HepG2 (cell line): ENCODE measurements around the gene ADIPOR2. TPM values are rescaled to one million over a fixed set of nuclear protein-coding genes. Genes with fewer than 3 reads are reported as not detected.
A peak's percentile ranks its signal among the peaks of the same experiment; 100 is the strongest.

ENCODE experiments used
- ASH2L ChIP-seq: fragments of 300-600, 200-600 bp; sonication (generic); IDR thresholded peaks from 2 replicates; pipeline ENCODE4 v1.7.0; 2017; ENCODE audit warnings: low read depth, mild to moderate bottlenecking, moderate library complexity, mixed read lengths, low read length; ENCODE audit not compliant: insufficient read length
- CREB1 ChIP-seq, 2 experiments: fragments of 450-650 bp in 1 of 2; IDR thresholded peaks; 2 replicates each; pipeline ENCODE4 v1.6.1; 2016 to 2017; ENCODE audit warnings: control low read depth in 1 of 2, mild to moderate bottlenecking in 1 of 2, missing compliant biosample characterization in 1 of 2, missing genetic modification characterization in 1 of 2
- HMG20A ChIP-seq: IDR thresholded peaks from 2 replicates; pipeline ENCODE4 v1.6.1; 2016; ENCODE audit warnings: borderline replicate concordance
- HNF4A ChIP-seq: sonication (generic); formaldehyde crosslinking; IDR thresholded peaks from 2 replicates; pipeline ENCODE4 v1.4.0; 2020; ENCODE audit warnings: missing genetic modification reagents
- HOXA9 ChIP-seq: sonication (generic); formaldehyde crosslinking; IDR thresholded peaks from 2 replicates; pipeline ENCODE4 v1.8.1; 2022; ENCODE audit warnings: missing genetic modification reagents, mild to moderate bottlenecking, moderate library complexity, borderline replicate concordance
- MAFK ChIP-seq, 2 experiments: IDR thresholded peaks in 1 of 2; conservative IDR thresholded peaks in 1 of 2; 2 replicates each; pipeline ENCODE4 v1.6.1; 2011; ENCODE audit warnings: improper control_type of control experiment in 2 of 2, low read length in 2 of 2
- TOPORS ChIP-seq: sonication (generic); formaldehyde crosslinking; IDR thresholded peaks from 2 replicates; pipeline ENCODE4 v1.8.0; 2023; ENCODE audit warnings: mild to moderate bottlenecking, missing genetic modification reagents
- ZNF530 ChIP-seq: sonication (generic); formaldehyde crosslinking; IDR thresholded peaks from 2 replicates; pipeline ENCODE4 v1.5.0; 2020; ENCODE audit warnings: low read depth, mild to moderate bottlenecking, missing genetic modification reagents
- polyA plus RNA-seq, 8 experiments: library from polyadenylated mRNA; depleted of rRNA in 3 of 8; stranded (reverse) in 7 of 8; unstranded in 1 of 8; fragments of >200 nt; fragmentation: Illumina TruSeq in 4 of 8; extraction: Trizol in 4 of 8; gene quantifications; 2 replicates each; pipeline versions ENCODE4 v1.2.1 to v1.2.3, GENCODE V29; 2011 to 2016; ENCODE audit warnings: low read depth in 4 of 8, missing spikeins in 1 of 8, mixed read lengths in 1 of 8; ENCODE audit not compliant: insufficient read depth in 1 of 8
- total RNA-seq, 5 experiments: library from RNA; depleted of rRNA; stranded (reverse); fragments of >200 nt; fragmentation: Illumina TruSeq; extraction: Trizol; gene quantifications; 2 replicates each; pipeline ENCODE4 v1.2.3, GENCODE V29; 2016; ENCODE audit warnings: low read depth in 1 of 5
- TF ChIP-seq, protein P1 (sequence below): sonication (generic); formaldehyde crosslinking; IDR thresholded peaks from 2 replicates; pipeline ENCODE4 v1.4.0; 2020; ENCODE audit warnings: missing genetic modification reagents, borderline replicate concordance
- TF ChIP-seq, protein P2 (sequence below): sonication (generic); formaldehyde crosslinking; IDR thresholded peaks from 2 replicates; pipeline ENCODE4 v1.4.0; 2020; ENCODE audit warnings: missing genetic modification reagents
- TF ChIP-seq, protein P3 (sequence below): sonication (generic); formaldehyde crosslinking; conservative IDR thresholded peaks from 2 replicates; pipeline ENCODE4 v1.4.0; 2020; ENCODE audit warnings: missing genetic modification reagents
- TF ChIP-seq, protein P4 (sequence below): sonication (generic); formaldehyde crosslinking; IDR thresholded peaks from 2 replicates; pipeline ENCODE4 v1.4.0; 2020; ENCODE audit warnings: missing genetic modification reagents, mild to moderate bottlenecking, borderline replicate concordance

ADIPOR2 gene
- total and polyA plus RNA-seq, 2 of the 13 experiments (the other 11 are each of a cell fraction or from before 2014, with no cell fraction given): 35.2 to 52.2 TPM

DNA sequence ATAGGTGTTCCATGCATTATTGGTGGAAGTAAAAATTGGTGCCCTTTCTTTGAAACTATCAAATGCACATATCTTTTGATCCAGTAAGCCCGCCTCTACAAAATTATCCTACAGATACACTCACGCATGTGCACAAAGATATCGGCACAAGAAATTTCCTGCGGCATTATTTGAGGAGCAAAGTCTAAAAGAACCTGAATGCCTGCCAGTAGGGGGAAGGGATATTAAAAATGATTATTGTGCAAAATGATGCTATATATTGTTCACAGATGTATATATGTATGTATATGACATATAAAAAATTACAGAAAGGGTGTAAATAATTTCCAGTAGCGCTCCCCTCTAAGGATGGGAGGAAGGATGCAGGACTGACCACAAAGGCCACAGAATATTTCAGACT is 24.7 kb upstream of the ADIPOR2 start (continued):
- TF ChIP-seq, protein P1, sequence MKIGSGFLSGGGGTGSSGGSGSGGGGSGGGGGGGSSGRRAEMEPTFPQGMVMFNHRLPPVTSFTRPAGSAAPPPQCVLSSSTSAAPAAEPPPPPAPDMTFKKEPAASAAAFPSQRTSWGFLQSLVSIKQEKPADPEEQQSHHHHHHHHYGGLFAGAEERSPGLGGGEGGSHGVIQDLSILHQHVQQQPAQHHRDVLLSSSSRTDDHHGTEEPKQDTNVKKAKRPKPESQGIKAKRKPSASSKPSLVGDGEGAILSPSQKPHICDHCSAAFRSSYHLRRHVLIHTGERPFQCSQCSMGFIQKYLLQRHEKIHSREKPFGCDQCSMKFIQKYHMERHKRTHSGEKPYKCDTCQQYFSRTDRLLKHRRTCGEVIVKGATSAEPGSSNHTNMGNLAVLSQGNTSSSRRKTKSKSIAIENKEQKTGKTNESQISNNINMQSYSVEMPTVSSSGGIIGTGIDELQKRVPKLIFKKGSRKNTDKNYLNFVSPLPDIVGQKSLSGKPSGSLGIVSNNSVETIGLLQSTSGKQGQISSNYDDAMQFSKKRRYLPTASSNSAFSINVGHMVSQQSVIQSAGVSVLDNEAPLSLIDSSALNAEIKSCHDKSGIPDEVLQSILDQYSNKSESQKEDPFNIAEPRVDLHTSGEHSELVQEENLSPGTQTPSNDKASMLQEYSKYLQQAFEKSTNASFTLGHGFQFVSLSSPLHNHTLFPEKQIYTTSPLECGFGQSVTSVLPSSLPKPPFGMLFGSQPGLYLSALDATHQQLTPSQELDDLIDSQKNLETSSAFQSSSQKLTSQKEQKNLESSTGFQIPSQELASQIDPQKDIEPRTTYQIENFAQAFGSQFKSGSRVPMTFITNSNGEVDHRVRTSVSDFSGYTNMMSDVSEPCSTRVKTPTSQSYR: peak; percentile 53; the same call in 1 of the 2 replicates
- no peak for TF ChIP-seq ZNF530
- TF ChIP-seq, protein P2, sequence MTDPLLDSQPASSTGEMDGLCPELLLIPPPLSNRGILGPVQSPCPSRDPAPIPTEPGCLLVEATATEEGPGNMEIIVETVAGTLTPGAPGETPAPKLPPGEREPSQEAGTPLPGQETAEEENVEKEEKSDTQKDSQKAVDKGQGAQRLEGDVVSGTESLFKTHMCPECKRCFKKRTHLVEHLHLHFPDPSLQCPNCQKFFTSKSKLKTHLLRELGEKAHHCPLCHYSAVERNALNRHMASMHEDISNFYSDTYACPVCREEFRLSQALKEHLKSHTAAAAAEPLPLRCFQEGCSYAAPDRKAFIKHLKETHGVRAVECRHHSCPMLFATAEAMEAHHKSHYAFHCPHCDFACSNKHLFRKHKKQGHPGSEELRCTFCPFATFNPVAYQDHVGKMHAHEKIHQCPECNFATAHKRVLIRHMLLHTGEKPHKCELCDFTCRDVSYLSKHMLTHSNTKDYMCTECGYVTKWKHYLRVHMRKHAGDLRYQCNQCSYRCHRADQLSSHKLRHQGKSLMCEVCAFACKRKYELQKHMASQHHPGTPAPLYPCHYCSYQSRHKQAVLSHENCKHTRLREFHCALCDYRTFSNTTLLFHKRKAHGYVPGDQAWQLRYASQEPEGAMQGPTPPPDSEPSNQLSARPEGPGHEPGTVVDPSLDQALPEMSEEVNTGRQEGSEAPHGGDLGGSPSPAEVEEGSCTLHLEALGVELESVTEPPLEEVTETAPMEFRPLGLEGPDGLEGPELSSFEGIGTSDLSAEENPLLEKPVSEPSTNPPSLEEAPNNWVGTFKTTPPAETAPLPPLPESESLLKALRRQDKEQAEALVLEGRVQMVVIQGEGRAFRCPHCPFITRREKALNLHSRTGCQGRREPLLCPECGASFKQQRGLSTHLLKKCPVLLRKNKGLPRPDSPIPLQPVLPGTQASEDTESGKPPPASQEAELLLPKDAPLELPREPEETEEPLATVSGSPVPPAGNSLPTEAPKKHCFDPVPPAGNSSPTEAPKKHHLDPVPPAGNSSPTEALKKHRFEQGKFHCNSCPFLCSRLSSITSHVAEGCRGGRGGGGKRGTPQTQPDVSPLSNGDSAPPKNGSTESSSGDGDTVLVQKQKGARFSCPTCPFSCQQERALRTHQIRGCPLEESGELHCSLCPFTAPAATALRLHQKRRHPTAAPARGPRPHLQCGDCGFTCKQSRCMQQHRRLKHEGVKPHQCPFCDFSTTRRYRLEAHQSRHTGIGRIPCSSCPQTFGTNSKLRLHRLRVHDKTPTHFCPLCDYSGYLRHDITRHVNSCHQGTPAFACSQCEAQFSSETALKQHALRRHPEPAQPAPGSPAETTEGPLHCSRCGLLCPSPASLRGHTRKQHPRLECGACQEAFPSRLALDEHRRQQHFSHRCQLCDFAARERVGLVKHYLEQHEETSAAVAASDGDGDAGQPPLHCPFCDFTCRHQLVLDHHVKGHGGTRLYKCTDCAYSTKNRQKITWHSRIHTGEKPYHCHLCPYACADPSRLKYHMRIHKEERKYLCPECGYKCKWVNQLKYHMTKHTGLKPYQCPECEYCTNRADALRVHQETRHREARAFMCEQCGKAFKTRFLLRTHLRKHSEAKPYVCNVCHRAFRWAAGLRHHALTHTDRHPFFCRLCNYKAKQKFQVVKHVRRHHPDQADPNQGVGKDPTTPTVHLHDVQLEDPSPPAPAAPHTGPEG: no peak
- TF ChIP-seq ASH2L: peak; percentile 68
- TF ChIP-seq HOXA9 (CRISPR knock-in tag): no peak
- no peak for TF ChIP-seq HMG20A (CRISPR knock-in tag)
- TF ChIP-seq, protein P3, sequence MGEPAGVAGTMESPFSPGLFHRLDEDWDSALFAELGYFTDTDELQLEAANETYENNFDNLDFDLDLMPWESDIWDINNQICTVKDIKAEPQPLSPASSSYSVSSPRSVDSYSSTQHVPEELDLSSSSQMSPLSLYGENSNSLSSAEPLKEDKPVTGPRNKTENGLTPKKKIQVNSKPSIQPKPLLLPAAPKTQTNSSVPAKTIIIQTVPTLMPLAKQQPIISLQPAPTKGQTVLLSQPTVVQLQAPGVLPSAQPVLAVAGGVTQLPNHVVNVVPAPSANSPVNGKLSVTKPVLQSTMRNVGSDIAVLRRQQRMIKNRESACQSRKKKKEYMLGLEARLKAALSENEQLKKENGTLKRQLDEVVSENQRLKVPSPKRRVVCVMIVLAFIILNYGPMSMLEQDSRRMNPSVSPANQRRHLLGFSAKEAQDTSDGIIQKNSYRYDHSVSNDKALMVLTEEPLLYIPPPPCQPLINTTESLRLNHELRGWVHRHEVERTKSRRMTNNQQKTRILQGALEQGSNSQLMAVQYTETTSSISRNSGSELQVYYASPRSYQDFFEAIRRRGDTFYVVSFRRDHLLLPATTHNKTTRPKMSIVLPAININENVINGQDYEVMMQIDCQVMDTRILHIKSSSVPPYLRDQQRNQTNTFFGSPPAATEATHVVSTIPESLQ (CRISPR knock-in tag): no peak
- TF ChIP-seq HNF4A: peak; percentile 80
- peak; percentile 76 to 77 for TF ChIP-seq MAFK (conservative IDR thresholded peaks at IDR 0.05 in 1 of 2, IDR thresholded peaks at IDR 0.05 in 1 of 2; ENCODE audit: low read length in 2 of 2)
- TF ChIP-seq TOPORS (CRISPR knock-in tag): no peak
- no peak for TF ChIP-seq CREB1 (IDR thresholded peaks at IDR 0.05)
- TF ChIP-seq CREB1 (CRISPR knock-in tag; IDR thresholded peaks at IDR 0.05): no peak
- TF ChIP-seq, protein P4, sequence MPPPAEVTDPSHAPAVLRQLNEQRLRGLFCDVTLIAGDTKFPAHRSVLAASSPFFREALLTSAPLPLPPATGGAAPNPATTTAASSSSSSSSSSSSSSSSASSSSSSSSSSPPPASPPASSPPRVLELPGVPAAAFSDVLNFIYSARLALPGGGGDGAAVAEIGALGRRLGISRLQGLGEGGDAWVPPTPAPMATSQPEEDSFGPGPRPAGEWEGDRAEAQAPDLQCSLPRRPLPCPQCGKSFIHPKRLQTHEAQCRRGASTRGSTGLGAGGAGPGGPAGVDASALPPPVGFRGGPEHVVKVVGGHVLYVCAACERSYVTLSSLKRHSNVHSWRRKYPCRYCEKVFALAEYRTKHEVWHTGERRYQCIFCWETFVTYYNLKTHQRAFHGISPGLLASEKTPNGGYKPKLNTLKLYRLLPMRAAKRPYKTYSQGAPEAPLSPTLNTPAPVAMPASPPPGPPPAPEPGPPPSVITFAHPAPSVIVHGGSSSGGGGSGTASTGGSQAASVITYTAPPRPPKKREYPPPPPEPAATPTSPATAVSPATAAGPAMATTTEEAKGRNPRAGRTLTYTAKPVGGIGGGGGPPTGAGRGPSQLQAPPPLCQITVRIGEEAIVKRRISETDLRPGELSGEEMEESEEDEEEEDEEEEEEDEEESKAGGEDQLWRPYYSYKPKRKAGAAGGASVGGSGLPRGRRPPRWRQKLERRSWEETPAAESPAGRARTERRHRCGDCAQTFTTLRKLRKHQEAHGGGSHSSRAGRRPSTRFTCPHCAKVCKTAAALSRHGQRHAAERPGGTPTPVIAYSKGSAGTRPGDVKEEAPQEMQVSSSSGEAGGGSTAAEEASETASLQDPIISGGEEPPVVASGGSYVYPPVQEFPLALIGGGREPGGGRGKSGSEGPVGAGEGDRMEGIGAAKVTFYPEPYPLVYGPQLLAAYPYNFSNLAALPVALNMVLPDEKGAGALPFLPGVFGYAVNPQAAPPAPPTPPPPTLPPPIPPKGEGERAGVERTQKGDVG (CRISPR knock-in tag): no peak
- TF ChIP-seq, all 625 proteins: peak for 12
